ENCODE measurements around the gene COG8. TPM values are rescaled to one million over a fixed set of nuclear protein-coding genes. Genes with fewer than 3 reads are reported as not detected.

The COG8 gene
- total RNA-seq, 1 experiment from 2014 or later: 49.2 TPM

GRCh38 chr16:69376393-69377059 lies 37.2 kb upstream of the COG8 start:
- DNase-seq: no peak
- Histone ChIP-seq H3K27ac (ENCODE audit: low read length) (no peak overlapping the region), H3K9me3 (ENCODE audit: low read length) (no peaks in the 10 kb centered on the region), H3K27me3 (ENCODE audit: low read length) (no peaks in the 10 kb centered on the region), H3K4me3 (ENCODE audit: low read length) (no peak overlapping the region), H3K9ac (ENCODE audit: low read length) (no peak overlapping the region), H3K4me2 (ENCODE audit: low read depth, low read length, poor library complexity, severe bottlenecking) (no peak overlapping the region), H3K9me2 (replicated peaks; ENCODE audit: insufficient read depth, low read length) (no peaks in the 10 kb centered on the region), H3K36me3 (ENCODE audit: insufficient read depth, low read length) (peaks cover 44% of the 10 kb centered on the region), H4K20me1 (ENCODE audit: insufficient read depth, low read depth, low read length) (no peaks in the 10 kb centered on the region), H3K79me2 (ENCODE audit: low read length) (peaks cover 66% of the 10 kb centered on the region), H2AFZ (ENCODE audit: low read length) (no peak overlapping the region), H3K4me1 (ENCODE audit: low read length) (no peaks in the 10 kb centered on the region)

GRCh38 chr16:69373019-69373418 lies 33.7 kb upstream of the COG8 start:
- Histone ChIP-seq H3K9me3 (ENCODE audit: low read length) (no peaks in the 10 kb centered on the region), H3K36me3 (ENCODE audit: insufficient read depth, low read length) (peaks cover 37% of the 10 kb centered on the region), H3K27ac (ENCODE audit: low read length) (no peak overlapping the region), H2AFZ (ENCODE audit: low read length) (no peak overlapping the region), H3K4me1 (ENCODE audit: low read length) (no peaks in the 10 kb centered on the region), H3K79me2 (ENCODE audit: low read length) (peaks cover 40% of the 10 kb centered on the region), H3K4me2 (ENCODE audit: low read depth, low read length, poor library complexity, severe bottlenecking) (no peak overlapping the region), H3K9ac (ENCODE audit: low read length) (no peak overlapping the region), H3K9me2 (replicated peaks; ENCODE audit: insufficient read depth, low read length) (no peaks in the 10 kb centered on the region), H3K4me3 (ENCODE audit: low read length) (no peak overlapping the region), H3K27me3 (ENCODE audit: low read length) (no peaks in the 10 kb centered on the region), H4K20me1 (ENCODE audit: insufficient read depth, low read depth, low read length) (no peaks in the 10 kb centered on the region)
- DNase-seq: no peak

GRCh38 chr16:69371564-69371963 lies 32.2 kb upstream of the COG8 start:
- H3K9me3 ChIP-seq (ENCODE audit: low read length): no peaks in the 10 kb centered on the region
- peaks cover 34% of the 10 kb centered on the region for H3K79me2 ChIP-seq (ENCODE audit: low read length)
- H3K27me3 ChIP-seq (ENCODE audit: low read length): no peaks in the 10 kb centered on the region
- no peak for DNase-seq
- no peak overlapping the region for H3K9ac ChIP-seq (ENCODE audit: low read length)
- no peaks in the 10 kb centered on the region for H3K9me2 ChIP-seq (replicated peaks; ENCODE audit: insufficient read depth, low read length)
- H3K4me1 ChIP-seq (ENCODE audit: low read length): no peaks in the 10 kb centered on the region
- H2AFZ ChIP-seq (ENCODE audit: low read length): no peak overlapping the region
- peaks cover 45% of the 10 kb centered on the region for H3K36me3 ChIP-seq (ENCODE audit: insufficient read depth, low read length)
- no peaks in the 10 kb centered on the region for H4K20me1 ChIP-seq (ENCODE audit: insufficient read depth, low read depth, low read length)
- H3K27ac ChIP-seq (ENCODE audit: low read length): no peak overlapping the region
- no peak overlapping the region for H3K4me3 ChIP-seq (ENCODE audit: low read length)
- no peak overlapping the region for H3K4me2 ChIP-seq (ENCODE audit: low read depth, low read length, poor library complexity, severe bottlenecking)

- Histone ChIP-seq H3K27ac (ENCODE audit: low read length) (no peak overlapping the region), H3K9me3 (ENCODE audit: low read length) (no peaks in the 10 kb centered on the region), H3K4me2 (ENCODE audit: low read depth, low read length, poor library complexity, severe bottlenecking) (no peak overlapping the region), H3K9ac (ENCODE audit: low read length) (no peak overlapping the region), H3K4me1 (ENCODE audit: low read length) (no peaks in the 10 kb centered on the region), H2AFZ (ENCODE audit: low read length) (no peak overlapping the region), H3K4me3 (ENCODE audit: low read length) (no peak overlapping the region), H3K36me3 (ENCODE audit: insufficient read depth, low read length) (peaks cover 57% of the 10 kb centered on the region), H3K79me2 (ENCODE audit: low read length) (peaks cover 30% of the 10 kb centered on the region), H3K27me3 (ENCODE audit: low read length) (no peaks in the 10 kb centered on the region), H4K20me1 (ENCODE audit: insufficient read depth, low read depth, low read length) (0 out of 2 replicates have a peak, but pooled peaks cover 2% of the 10 kb centered on the region), H3K9me2 (replicated peaks; ENCODE audit: insufficient read depth, low read length) (no peaks in the 10 kb centered on the region)
- DNase-seq: no peak
Measured at GRCh38 chr16:69368866-69369265, 29.5 kb upstream of the COG8 start.

- Histone ChIP-seq H3K27ac (ENCODE audit: low read length) (no peak overlapping the region), H3K36me3 (ENCODE audit: insufficient read depth, low read length) (peaks cover 57% of the 10 kb centered on the region), H3K4me2 (ENCODE audit: low read depth, low read length, poor library complexity, severe bottlenecking) (no peak overlapping the region)
Measured at GRCh38 chr16:69367980-69368379, 28.6 kb upstream of the COG8 start.

GRCh38 chr16:69366431-69366830 lies 27.1 kb upstream of the COG8 start:
- H3K4me2 ChIP-seq (ENCODE audit: low read depth, low read length, poor library complexity, severe bottlenecking): no peak overlapping the region
- peaks cover 48% of the 10 kb centered on the region for H3K36me3 ChIP-seq (ENCODE audit: insufficient read depth, low read length)
- no peak overlapping the region for H3K4me3 ChIP-seq (ENCODE audit: low read length)
- H3K4me1 ChIP-seq (ENCODE audit: low read length): 0 out of 2 replicates have a peak, but pooled peaks cover 4% of the 10 kb centered on the region
- 0 out of 2 replicates have a peak, but pooled peaks cover 7% of the 10 kb centered on the region for H4K20me1 ChIP-seq (ENCODE audit: insufficient read depth, low read depth, low read length)
- no peaks in the 10 kb centered on the region for H3K27me3 ChIP-seq (ENCODE audit: low read length)
- H3K79me2 ChIP-seq (ENCODE audit: low read length): peaks cover 16% of the 10 kb centered on the region
- H3K27ac ChIP-seq (ENCODE audit: low read length): no peak overlapping the region
- no peaks in the 10 kb centered on the region for H3K9me2 ChIP-seq (replicated peaks; ENCODE audit: insufficient read depth, low read length)
- no peak overlapping the region for H3K9ac ChIP-seq (ENCODE audit: low read length)
- no peaks in the 10 kb centered on the region for H3K9me3 ChIP-seq (ENCODE audit: low read length)
- no peak for DNase-seq
- H2AFZ ChIP-seq (ENCODE audit: low read length): no peak overlapping the region

More at GRCh38 chr16:69367980-69368379, 28.6 kb upstream of the COG8 start:
- H3K9ac ChIP-seq (ENCODE audit: low read length): no peak overlapping the region
- 0 out of 2 replicates have a peak, but pooled peaks cover 7% of the 10 kb centered on the region for H4K20me1 ChIP-seq (ENCODE audit: insufficient read depth, low read depth, low read length)
- H3K9me2 ChIP-seq (replicated peaks; ENCODE audit: insufficient read depth, low read length): no peaks in the 10 kb centered on the region
- H3K79me2 ChIP-seq (ENCODE audit: low read length): peaks cover 24% of the 10 kb centered on the region
- H2AFZ ChIP-seq (ENCODE audit: low read length): no peak overlapping the region
- DNase-seq: no peak
- no peak overlapping the region for H3K4me3 ChIP-seq (ENCODE audit: low read length)
- H3K9me3 ChIP-seq (ENCODE audit: low read length): no peaks in the 10 kb centered on the region
- H3K27me3 ChIP-seq (ENCODE audit: low read length): no peaks in the 10 kb centered on the region
- H3K4me1 ChIP-seq (ENCODE audit: low read length): no peaks in the 10 kb centered on the region

- 0 out of 2 replicates have a peak, but pooled peaks cover 7% of the 10 kb centered on the region for H4K20me1 ChIP-seq (ENCODE audit: insufficient read depth, low read depth, low read length)
- no peak overlapping the region for H3K4me3 ChIP-seq (ENCODE audit: low read length)
- peaks cover 16% of the 10 kb centered on the region for H3K79me2 ChIP-seq (ENCODE audit: low read length)
- DNase-seq: no peak
- H3K4me2 ChIP-seq (ENCODE audit: low read depth, low read length, poor library complexity, severe bottlenecking): no peak overlapping the region
- H3K9me3 ChIP-seq (ENCODE audit: low read length): no peaks in the 10 kb centered on the region
- no peak overlapping the region for H3K27ac ChIP-seq (ENCODE audit: low read length)
- H3K27me3 ChIP-seq (ENCODE audit: low read length): no peaks in the 10 kb centered on the region
- H3K4me1 ChIP-seq (ENCODE audit: low read length): 0 out of 2 replicates have a peak, but pooled peaks cover 4% of the 10 kb centered on the region
- no peak overlapping the region for H2AFZ ChIP-seq (ENCODE audit: low read length)
- no peaks in the 10 kb centered on the region for H3K9me2 ChIP-seq (replicated peaks; ENCODE audit: insufficient read depth, low read length)
- H3K9ac ChIP-seq (ENCODE audit: low read length): no peak overlapping the region
- H3K36me3 ChIP-seq (ENCODE audit: insufficient read depth, low read length): peaks cover 47% of the 10 kb centered on the region
Measured at GRCh38 chr16:69365901-69366300, 26.5 kb upstream of the COG8 start.

- H3K4me3 ChIP-seq (ENCODE audit: low read length): no peak overlapping the region
- H3K4me1 ChIP-seq (ENCODE audit: low read length): 0 out of 2 replicates have a peak, but pooled peaks cover 4% of the 10 kb centered on the region
- H3K27me3 ChIP-seq (ENCODE audit: low read length): no peaks in the 10 kb centered on the region
- H3K4me2 ChIP-seq (ENCODE audit: low read depth, low read length, poor library complexity, severe bottlenecking): no peak overlapping the region
- H2AFZ ChIP-seq (ENCODE audit: low read length): no peak overlapping the region
- H3K9me2 ChIP-seq (replicated peaks; ENCODE audit: insufficient read depth, low read length): no peaks in the 10 kb centered on the region
- H3K27ac ChIP-seq (ENCODE audit: low read length): no peak overlapping the region
- H3K36me3 ChIP-seq (ENCODE audit: insufficient read depth, low read length): peaks cover 35% of the 10 kb centered on the region
- no peak for DNase-seq
- peaks cover 16% of the 10 kb centered on the region for H3K79me2 ChIP-seq (ENCODE audit: low read length)
- H3K9me3 ChIP-seq (ENCODE audit: low read length): no peaks in the 10 kb centered on the region
- H4K20me1 ChIP-seq (ENCODE audit: insufficient read depth, low read depth, low read length): 0 out of 2 replicates have a peak, but pooled peaks cover 7% of the 10 kb centered on the region
- no peak overlapping the region for H3K9ac ChIP-seq (ENCODE audit: low read length)
Measured at GRCh38 chr16:69364088-69364487, 24.7 kb upstream of the COG8 start.

Data from Karpas-422 (cell line).